Gastroesophageal sphincter (tissue), 3 donors: ENCODE data around the gene ANP32A.

ENCODE experiments used
- CTCF ChIP-seq, 4 experiments: fragments of 200-600 bp in 2 of 4; fragments of 450-650 bp in 2 of 4; sonication (generic) in 1 of 4; IDR thresholded peaks; one replicate each; pipeline ENCODE4 v1.5.1; 2017 to 2019; ENCODE audit warnings: antibody characterized with exemption in 4 of 4, mild to moderate bottlenecking in 2 of 4, moderate library complexity in 2 of 4
- EP300 ChIP-seq: sonication (generic); formaldehyde crosslinking; IDR thresholded peaks from one replicate; pipeline ENCODE4 v1.6.1; 2017; ENCODE audit warnings: antibody characterized with exemption, mild to moderate bottlenecking
- POLR2AphosphoS5 ChIP-seq: sonication (generic); formaldehyde crosslinking; IDR thresholded peaks from one replicate; pipeline ENCODE4 v1.6.1; 2017; ENCODE audit warnings: antibody characterized with exemption

GRCh38 chr15:68774120-68774519 is 46.6 kb downstream of the ANP32A start:
- TF ChIP-seq POLR2AphosphoS5 (no peak), CTCF (IDR thresholded peaks at IDR 0.05) (no peak), EP300 (no peak)
